ENCODE results near the gene OCA2.

- TF ChIP-seq CTCF (IDR thresholded peaks at IDR 0.05), result no peak
- TF ChIP-seq EP300 (IDR thresholded peaks at IDR 0.05), result no peak
Measured at GRCh38 chr15:27873828-27874227, 225.3 kb downstream of the OCA2 start.
